SH-SY5Y (cell line): ENCODE data around the gene PPP6R1.

ENCODE experiments used
- GATA2 ChIP-seq: IDR thresholded peaks from 2 replicates; pipeline ENCODE4 v1.6.1; 2011; ENCODE audit warnings: mild to moderate bottlenecking, low read depth, low read length
- GATA3 ChIP-seq: IDR thresholded peaks from 2 replicates; pipeline ENCODE4 v1.6.1; 2011; ENCODE audit warnings: low read depth, mild to moderate bottlenecking, low read length, moderate library complexity

PPP6R1 gene

DNA sequence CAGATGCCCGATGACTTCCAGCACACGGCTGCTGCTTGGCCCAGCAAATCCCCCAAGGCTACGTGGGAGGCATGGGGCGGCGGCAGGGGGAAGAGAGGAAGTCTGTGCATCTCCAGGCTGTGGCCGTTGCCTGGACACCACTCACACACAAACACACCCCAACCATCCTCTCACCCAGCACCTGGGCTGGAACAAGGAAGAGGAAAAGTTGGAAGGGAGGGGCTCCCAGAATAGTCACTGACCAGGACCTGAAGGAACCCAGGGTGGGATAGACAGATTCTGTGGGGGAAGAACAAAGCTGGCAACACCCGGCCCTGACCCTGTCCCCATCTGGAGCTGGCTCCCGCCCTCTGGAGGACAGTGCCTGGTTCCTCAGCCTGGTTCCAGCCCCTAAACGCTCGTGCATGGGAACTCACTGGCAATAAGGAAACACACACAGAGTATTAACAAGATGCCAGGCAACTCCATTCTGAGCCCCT, 11.2 kb downstream of the PPP6R1 start:
- TF ChIP-seq GATA2 (no peak), GATA3 (no peak)

DNA sequence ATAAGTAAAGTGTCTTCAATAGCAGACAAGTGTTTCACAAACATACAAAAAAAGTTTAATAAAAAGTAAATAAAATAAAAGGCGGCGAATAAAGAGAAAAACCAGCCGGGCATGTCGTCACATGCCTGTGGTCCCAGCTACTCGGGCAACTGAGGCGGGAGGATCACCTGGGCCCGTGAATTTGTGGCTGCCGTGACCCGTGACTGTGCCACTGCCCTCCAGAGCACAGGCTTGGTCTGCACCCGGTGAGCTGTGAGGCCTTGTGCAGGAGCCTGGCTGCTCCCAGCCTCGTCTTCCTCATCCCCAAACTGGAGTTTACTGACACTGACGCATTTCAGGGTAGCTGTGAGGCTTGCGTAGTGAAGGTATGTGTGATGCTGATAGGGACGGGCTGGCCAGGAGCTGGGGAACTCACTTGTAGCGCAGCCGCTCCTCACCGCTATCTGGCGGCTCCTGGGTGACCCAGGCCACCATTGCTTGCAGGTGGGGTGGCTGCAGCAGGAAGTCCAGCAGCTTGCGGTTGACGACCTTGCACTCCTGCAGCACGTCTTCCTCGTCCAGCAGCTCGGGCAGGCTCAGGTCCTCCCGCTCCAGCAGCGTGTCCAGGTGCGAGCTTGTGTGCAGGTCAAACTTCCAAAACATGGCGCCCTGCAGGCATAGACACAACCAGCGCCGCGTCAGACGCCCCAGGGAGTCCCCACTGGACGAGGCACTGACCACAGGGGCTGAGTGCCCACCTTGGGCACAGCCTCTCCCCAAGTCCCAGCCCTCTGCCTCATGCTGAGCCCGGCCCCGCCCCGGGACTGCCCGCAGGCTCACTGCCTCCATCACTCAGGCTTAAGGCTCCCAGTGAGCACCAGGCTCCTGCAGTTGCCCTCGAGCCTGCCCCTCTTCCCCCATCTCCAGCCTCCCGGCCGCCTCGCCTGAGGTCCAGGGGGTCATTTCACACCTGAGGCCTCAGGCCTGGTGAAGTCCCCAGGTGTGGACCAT, 12.1 kb downstream of the PPP6R1 start:
- TF ChIP-seq GATA3 (no peak), GATA2 (no peak)

DNA sequence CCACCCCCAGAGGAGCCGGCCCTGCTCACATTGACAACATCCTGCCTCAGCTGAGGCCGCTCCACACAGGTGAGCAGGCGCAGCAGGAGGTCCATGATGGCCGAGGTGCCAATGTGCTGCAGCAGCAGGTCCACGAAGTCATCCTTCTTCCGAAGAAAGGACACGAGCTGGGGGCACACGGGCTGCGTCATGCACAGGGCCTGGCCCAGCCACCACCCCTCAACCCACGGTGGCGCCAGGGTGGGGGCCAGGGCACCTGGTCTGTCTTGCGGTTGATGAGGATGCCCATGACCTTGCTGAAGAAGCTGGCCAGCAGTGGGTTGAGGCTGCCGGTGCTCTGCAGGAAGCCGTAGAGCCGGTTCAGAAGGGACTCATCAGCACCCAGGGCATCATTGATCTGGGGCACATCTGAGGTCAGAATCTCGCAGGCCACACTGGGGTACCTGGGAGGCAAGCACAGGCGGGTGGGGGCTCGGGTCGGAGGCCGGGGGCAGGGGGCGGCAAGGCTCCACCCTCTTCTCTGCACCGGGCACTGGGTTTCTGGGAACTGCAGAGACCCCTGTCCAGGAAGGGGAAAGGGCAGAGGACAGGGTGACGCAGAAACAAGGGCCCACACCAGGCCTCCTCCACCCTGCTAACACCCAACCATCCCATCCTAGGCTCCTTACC, 13.4 kb downstream of the PPP6R1 start:
- TF ChIP-seq GATA2 (no peak), GATA3 (no peak)

DNA sequence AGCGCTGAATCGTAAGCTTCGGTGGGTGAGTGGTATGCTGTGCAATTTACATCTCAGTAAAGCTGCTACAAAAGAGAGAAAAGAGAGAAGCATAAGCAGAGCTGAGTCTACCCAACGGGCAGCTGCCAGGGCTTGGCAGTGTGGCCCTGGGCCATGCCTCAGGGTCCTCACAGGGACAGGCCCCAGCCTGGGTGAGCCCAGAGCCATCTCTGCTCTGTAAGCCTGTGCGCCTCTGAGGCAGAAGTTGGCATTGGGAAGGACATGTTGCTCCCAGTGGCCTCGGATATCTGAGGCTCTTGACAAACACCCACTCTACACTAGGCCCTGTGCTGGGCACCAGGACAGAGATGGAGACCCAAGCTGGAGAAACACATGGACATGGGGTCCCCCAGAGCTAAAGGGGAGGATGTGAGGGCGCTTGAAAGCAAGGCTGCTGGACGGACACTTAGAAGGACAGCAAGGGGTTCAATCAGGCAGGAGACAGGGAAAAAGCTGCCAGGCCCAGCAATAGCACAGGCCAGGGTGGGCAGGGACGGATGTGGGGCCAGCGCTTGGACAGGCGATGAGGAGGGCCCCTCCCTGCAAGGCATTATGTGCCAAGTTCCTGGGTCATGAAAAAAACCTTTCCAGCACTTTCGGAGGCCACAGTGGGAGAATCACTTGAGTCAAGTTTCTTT, 14.7 kb downstream of the PPP6R1 start:
- no peak for TF ChIP-seq GATA3
- TF ChIP-seq GATA2: no peak

DNA sequence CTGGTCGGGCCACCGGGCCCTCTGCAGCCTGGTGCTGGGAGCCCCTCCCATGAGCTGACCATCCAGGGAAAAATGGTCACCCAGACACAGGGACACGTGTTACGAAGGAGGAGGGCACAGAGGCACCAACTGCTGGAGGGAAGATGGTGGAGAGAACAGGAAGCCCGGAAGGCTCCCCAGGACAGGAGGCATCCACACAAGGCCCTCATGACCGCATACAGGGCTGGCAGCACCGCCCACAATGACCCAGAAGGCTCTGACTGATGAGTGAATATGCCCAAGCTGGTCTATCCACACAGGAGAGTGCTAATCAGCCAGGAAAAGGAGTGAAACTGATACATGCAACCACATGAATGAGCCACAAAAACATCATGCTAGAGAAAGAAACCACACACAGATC, 16.3 kb downstream of the PPP6R1 start:
- TF ChIP-seq GATA3: no peak
- TF ChIP-seq GATA2: no peak

DNA sequence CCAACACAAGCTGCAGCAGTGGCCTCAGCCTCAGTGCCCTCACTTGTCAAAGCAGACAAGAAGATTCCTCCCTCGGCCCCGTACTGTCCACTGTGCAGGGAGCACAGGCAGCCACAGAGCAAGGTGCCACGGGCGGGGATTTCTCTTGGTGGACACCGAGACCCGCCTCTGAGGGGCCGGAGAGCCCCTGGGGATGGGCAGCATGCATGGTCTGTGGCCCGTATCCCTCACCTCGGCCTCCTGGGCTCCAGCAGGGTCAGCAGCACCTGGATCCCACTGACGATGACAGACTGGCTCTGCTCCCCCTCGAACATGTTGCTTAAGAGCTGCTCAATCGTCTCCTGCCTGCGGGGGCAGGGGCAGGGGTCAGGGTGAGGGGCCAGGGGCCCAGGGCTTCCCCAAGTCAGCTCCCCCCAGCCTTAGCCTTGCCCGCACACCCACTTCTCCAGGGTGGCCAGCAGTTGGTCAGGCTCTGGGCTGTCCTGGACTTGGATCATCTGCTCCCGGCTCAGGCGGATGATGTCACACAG, 16.8 kb downstream of the PPP6R1 start:
- TF ChIP-seq GATA3 (no peak), GATA2 (no peak)

DNA sequence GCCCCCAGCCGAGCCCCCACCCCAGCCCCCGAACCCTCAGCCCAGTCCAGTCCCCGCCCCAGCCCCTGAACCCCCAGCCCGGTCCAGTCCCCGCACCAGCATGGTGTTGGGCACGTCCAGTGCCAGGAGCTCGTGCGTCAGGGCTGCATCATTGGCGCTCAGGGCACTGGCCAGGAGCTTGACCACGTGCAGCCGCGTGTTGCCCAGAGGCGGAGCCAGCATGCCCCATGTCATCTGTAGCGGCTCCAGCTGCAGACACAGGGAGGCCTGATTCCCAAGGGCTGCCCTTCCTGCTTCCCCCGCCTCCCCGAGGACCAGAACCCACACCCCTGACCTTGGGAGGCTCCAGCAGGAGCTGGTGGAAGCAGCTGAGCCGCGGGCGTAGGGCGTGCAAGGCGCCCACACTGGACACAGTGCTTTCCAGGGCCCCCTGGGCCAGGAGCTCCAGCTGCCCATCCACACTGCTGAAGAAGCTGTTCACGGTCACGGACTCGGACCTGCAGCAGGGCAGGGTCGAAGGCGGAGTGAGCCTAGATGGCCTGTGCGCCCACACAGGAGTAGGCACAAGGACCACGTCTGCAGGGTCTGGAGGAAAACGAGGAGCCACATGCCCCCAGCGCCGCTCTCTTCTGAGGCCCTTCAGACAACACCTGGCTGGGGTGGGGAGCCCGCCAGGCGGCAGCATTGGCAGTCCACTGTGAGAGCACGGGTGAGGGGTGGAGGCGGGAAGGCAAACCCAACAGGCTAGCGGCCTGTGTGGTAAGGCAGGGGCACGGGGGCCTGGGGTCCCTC, 17.5 kb downstream of the PPP6R1 start:
- TF ChIP-seq GATA3 (no peak), GATA2 (no peak)

DNA sequence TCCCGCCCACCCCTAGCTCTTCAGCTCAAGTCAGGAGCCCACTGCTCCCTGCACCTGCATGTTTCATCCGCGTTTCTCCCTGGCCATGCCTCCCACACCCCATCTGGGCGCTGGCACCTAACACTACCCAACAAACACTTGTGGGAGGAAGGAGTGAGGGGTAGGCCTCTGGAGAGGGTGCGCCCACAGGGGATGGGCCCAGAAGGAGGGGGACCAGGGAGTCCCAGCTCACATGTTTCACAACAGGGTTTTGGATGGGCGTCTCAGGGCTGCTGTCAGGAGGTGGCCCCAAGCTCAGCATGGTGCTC, 18.1 kb downstream of the PPP6R1 start:
- TF ChIP-seq GATA2: no peak
- TF ChIP-seq GATA3: no peak

DNA sequence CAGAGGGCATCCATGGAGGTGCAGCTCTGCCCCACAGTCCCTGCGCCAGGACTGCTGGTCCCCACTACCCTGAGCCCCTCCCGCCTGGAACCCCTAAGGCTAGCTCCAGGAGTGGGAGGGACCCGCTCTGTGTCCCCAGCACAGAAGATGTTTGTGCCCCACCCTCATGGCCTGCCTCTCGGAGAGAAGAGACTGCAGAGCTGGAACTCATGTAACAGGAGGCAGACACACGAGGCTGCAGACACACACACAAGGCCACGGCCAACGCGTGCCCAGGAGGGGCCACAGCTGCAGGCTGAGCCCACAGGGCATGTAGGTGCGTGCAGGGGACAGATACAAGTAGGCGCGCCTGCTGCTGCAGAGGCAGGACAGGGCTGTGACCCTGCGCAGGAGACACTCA, 19.8 kb downstream of the PPP6R1 start:
- TF ChIP-seq GATA3: no peak
- no peak for TF ChIP-seq GATA2

DNA sequence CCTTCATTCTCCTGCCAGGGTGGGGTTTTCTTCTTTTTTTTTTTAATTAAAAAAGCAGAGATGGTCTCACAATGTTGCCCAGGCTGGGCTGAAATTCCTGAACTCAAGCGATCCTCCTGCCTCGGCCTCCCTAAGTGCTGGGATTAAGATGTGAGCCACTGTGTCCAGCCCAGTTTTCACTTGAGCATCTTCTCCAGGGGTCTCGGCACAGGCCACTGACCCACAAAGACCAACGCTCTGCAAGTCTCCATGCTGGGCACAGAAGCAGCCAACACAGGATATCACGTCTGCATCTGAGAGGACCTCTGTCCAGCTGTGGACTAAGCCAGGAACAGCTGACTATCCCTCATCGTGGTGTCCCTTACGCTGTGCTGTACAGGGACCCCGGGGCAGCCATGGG, 20.8 kb downstream of the PPP6R1 start:
- TF ChIP-seq GATA2 (no peak), GATA3 (no peak)

DNA sequence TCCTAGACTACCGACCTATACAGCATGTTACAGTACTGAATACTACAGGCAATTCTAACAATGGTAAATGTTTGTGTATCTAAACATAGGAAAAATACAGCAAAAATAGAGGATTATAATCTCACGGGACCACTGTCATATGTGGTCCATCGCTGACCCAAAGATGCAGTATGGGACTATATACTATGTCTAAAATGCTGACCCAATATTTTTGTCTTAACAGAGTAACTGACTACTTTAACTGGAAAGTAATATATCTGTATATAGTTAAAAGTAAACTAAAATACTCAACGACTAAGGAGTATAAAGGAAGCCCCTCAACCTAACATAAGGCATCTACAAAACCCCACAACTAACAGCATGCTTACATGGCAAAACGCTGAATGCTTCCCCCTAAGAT, 25.8 kb downstream of the PPP6R1 start:
- TF ChIP-seq GATA3: no peak
- TF ChIP-seq GATA2: no peak

DNA sequence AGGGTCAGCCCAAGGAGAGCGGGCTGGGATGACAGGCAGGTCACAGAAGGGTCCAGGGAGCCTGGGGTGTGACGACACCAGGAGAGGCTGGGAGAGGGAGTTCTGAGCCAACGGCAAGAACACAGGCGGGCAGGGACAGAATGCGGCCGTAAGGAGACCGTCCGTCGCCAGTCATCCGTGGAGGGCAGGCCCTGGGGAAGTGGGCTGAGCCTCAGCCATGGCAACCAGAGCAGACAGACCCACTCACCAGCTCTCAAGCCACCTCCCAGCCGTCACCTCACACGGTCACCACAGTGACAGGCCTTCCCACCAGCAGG, 26.6 kb downstream of the PPP6R1 start:
- TF ChIP-seq GATA2: no peak
- TF ChIP-seq GATA3: no peak

DNA sequence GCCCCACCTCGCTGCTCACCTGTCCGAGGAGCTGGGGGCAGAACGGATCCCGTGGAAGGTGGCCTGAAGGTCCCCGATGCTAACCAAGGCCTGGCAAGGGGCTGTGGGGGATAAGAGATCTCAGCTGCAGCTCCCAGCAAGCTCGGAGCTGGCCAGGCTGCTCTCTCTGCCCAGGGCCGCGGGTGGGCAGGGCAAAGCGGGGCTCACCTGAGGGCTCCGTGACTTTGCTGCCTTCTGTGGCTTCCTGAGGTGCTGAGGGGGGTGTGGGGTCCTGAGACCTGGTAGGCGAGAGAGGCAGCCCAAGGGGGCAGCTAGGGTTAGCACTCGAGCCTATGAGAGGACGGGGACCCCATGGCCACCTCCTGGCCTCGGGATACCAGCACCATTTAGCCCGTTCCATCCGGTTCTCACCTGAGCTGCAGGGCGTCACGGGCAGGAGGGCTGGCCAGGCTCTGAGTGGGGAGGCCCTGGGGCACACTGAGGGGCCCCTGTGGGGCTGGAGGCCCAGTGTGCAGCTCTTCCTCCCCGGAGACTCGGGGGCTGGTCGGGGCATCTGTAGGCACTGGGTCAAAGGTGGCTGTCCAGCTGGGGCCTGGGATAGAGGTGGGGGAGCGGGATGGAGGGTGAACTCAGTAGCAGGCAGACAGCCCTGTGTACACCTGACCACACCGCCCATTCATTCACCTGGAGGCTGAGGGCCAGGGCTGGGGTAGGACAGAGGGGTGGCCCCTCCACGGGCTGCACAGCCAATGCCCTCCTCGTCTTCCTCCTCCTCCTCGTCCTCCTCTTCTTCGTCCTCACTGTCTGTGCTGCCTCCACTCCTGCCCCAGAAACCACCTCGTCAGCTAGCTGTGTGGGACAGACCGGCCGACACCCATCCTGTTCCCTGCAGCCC, 27.2 kb downstream of the PPP6R1 start:
- TF ChIP-seq GATA2 (no peak), GATA3 (no peak)
